Trophoblast cell (in vitro differentiated cells and primary cell): ENCODE results near the gene PRKRIP1.
"Not testable (repeated sequence)": the region's sequence is repeated elsewhere in the genome, so short reads cannot be mapped to it uniquely, and the experiment has no call there.

ENCODE experiments used
- DNase-seq, 2 donors: peaks; one replicate each; pipeline ENCODE4 v3.0.0-alpha.2; 2016
- H2AFZ ChIP-seq: 2 replicates; pipeline ENCODE4 v1.6.1; 2013; ENCODE audit warnings: low read length, moderate library complexity, mild to moderate bottlenecking; ENCODE audit not compliant: insufficient read depth, poor library complexity
- H2AK5ac ChIP-seq: 2 replicates; pipeline ENCODE4 v1.6.1; 2013; ENCODE audit warnings: mild to moderate bottlenecking, low read length
- H2BK120ac ChIP-seq: 2 replicates; pipeline ENCODE4 v1.6.1; 2013; ENCODE audit warnings: low read length, mild to moderate bottlenecking, moderate library complexity; ENCODE audit not compliant: insufficient read depth, poor library complexity
- H2BK12ac ChIP-seq: 2 replicates; pipeline ENCODE4 v1.6.1; 2013; ENCODE audit warnings: mild to moderate bottlenecking, low read length, moderate library complexity
- H2BK5ac ChIP-seq: 2 replicates; pipeline ENCODE4 v1.6.1; 2013; ENCODE audit warnings: low read length, low read depth, moderate library complexity, mild to moderate bottlenecking; ENCODE audit not compliant: poor library complexity
- H3K14ac ChIP-seq: 2 replicates; pipeline ENCODE4 v1.6.1; 2013; ENCODE audit warnings: mild to moderate bottlenecking, low read length
- H3K18ac ChIP-seq: 2 replicates; pipeline ENCODE4 v1.6.1; 2013; ENCODE audit warnings: mild to moderate bottlenecking, low read length
- H3K23ac ChIP-seq: 2 replicates; pipeline ENCODE4 v1.6.1; 2013; ENCODE audit warnings: low read length
- H3K27ac ChIP-seq: 2 replicates; pipeline ENCODE4 v1.5.1; 2013; ENCODE audit warnings: low read depth, mild to moderate bottlenecking, inconsistent platforms, low read length, moderate library complexity
- H3K27me3 ChIP-seq: 2 replicates; pipeline ENCODE4 v1.6.1; 2013; ENCODE audit warnings: inconsistent platforms, mild to moderate bottlenecking, low read length, moderate library complexity; ENCODE audit not compliant: insufficient read depth
- H3K36me3 ChIP-seq, 2 experiments: 1 replicate in 1 of 2; 2 replicates in 1 of 2; pipeline ENCODE4 v1.6.1; 2013; ENCODE audit warnings: low read length in 2 of 2, mild to moderate bottlenecking in 2 of 2, moderate library complexity in 1 of 2; ENCODE audit not compliant: insufficient read depth in 2 of 2, control insufficient read depth in 1 of 2
- H3K4ac ChIP-seq: 2 replicates; pipeline ENCODE4 v1.6.1; 2013; ENCODE audit warnings: low read depth, mild to moderate bottlenecking, low read length, moderate library complexity
- H3K4me1 ChIP-seq, 2 experiments: 1 replicate in 1 of 2; 2 replicates in 1 of 2; pipeline ENCODE4 v1.6.1; 2013; ENCODE audit warnings: low read length in 2 of 2, mild to moderate bottlenecking in 2 of 2, moderate library complexity in 1 of 2; ENCODE audit not compliant: insufficient read depth in 2 of 2, control insufficient read depth in 1 of 2
- H3K4me2 ChIP-seq: 2 replicates; pipeline ENCODE4 v1.6.1; 2013; ENCODE audit warnings: inconsistent platforms, mild to moderate bottlenecking, low read length, moderate library complexity
- H3K4me3 ChIP-seq: 2 replicates; pipeline ENCODE4 v1.5.1; 2013; ENCODE audit warnings: mild to moderate bottlenecking, low read depth, low read length, inconsistent platforms
- H3K79me1 ChIP-seq: one replicate; pipeline ENCODE4 v1.6.1; 2013; ENCODE audit warnings: low read length
- H3K79me2 ChIP-seq: 2 replicates; pipeline ENCODE4 v1.6.1; 2013; ENCODE audit warnings: low read length, mild to moderate bottlenecking; ENCODE audit not compliant: control insufficient read depth, insufficient read depth, poor library complexity
- H3K9ac ChIP-seq: 2 replicates; pipeline ENCODE4 v1.6.1; 2013; ENCODE audit warnings: mild to moderate bottlenecking, low read length
- H3K9me3 ChIP-seq: 2 replicates; pipeline ENCODE4 v1.6.1; 2013; ENCODE audit warnings: low read depth, mild to moderate bottlenecking, control low read depth, inconsistent platforms, low read length; ENCODE audit not compliant: insufficient read depth
- H4K12ac ChIP-seq: 2 replicates; pipeline ENCODE4 v1.6.1; 2013; ENCODE audit warnings: low read depth, mild to moderate bottlenecking, low read length, moderate library complexity
- H4K8ac ChIP-seq: 2 replicates; pipeline ENCODE4 v1.6.1; 2013; ENCODE audit warnings: low read depth, mild to moderate bottlenecking, low read length, moderate library complexity
- H4K91ac ChIP-seq: one replicate; pipeline ENCODE4 v1.6.1; 2013; ENCODE audit warnings: low read depth, mild to moderate bottlenecking, low read length, moderate library complexity
- WGBS: extraction: QIAGEN DNeasy Blood & Tissue Kit; methylation state at CpG from one replicate; pipeline ENCODE4 v1.1.7; 2013; ENCODE audit warnings: missing lambda C conversion rate; ENCODE audit not compliant: insufficient read length, insufficient coverage; ENCODE audit errors: extremely low coverage; 5-methylcytosine and 5-hydroxymethylcytosine counted together

The PRKRIP1 gene

GRCh38 chr7:102376964-102377466 is 19.1 kb upstream of the PRKRIP1 start:
- no peak for DNase-seq
- no CpG with 5 or more reads among the region's 6 CpGs for WGBS

DNA sequence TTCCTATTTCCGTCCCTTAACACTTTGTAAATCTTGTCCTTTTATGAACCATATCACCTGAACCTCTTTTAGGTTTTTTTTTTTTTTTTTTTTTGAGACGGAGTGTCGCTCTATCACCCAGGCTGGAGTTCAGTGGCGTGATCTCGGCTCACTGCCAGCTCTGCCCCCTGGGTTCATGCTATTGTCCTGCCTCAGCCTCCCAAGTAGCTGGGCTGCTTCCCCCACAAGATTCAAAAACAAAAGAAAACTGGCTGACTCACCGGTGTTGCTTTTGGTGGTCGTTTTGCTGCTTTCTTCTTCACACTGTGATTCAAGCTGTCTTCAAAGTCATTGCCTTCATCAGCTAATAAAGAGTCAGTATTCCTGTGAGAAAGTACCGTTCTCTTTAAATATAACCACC is 15.3 kb upstream of the PRKRIP1 start:
- H3K4ac ChIP-seq, H2BK120ac ChIP-seq, H3K79me1 ChIP-seq, H3K18ac ChIP-seq, H3K9ac ChIP-seq, H3K79me2 ChIP-seq, H3K27ac ChIP-seq, H2BK5ac ChIP-seq, H3K23ac ChIP-seq, H2BK12ac ChIP-seq, H3K27me3 ChIP-seq, H3K4me1 ChIP-seq, H4K91ac ChIP-seq, H3K9me3 ChIP-seq, H4K12ac ChIP-seq, H2AFZ ChIP-seq, DNase-seq, H3K4me3 ChIP-seq, H3K14ac ChIP-seq, H3K4me2 ChIP-seq, H2AK5ac ChIP-seq, H4K8ac ChIP-seq: not testable (repeated sequence)
- no CpG with 5 or more reads among the region's 8 CpGs for WGBS
- peaks cover 25 to 26% of the 10 kb centered on the region in 2 experiments for H3K36me3 ChIP-seq

More at GRCh38 chr7:102376964-102377466, 19.1 kb upstream of the PRKRIP1 start:
- Histone ChIP-seq H2BK12ac (no peak overlapping the region), H2AFZ (no peak overlapping the region), H4K8ac (no peak overlapping the region), H3K14ac (no peak overlapping the region), H3K4me1 (no peaks in the 10 kb centered on the region), H3K79me2 (no peaks in the 10 kb centered on the region), H2BK5ac (no peak overlapping the region), H3K23ac (no peak overlapping the region), H3K4ac (no peak overlapping the region), H3K4me2 (no peak overlapping the region), H3K27me3 (no peaks in the 10 kb centered on the region), H3K18ac (no peak overlapping the region), H3K36me3 (peaks cover 21 to 23% of the 10 kb centered on the region in 2 experiments), H3K9ac (no peak overlapping the region), H3K4me3 (no peak overlapping the region), H3K9me3 (no peaks in the 10 kb centered on the region), H2AK5ac (no peak overlapping the region), H4K12ac (no peak overlapping the region), H3K79me1 (no peaks in the 10 kb centered on the region), H4K91ac (no peak overlapping the region), H3K27ac (no peak overlapping the region), H2BK120ac (no peak overlapping the region)

- not testable (repeated sequence) for H3K9ac ChIP-seq, H3K27me3 ChIP-seq, H2AFZ ChIP-seq, DNase-seq, H3K79me1 ChIP-seq, H3K4me1 ChIP-seq, H3K4me2 ChIP-seq, H3K9me3 ChIP-seq, H3K23ac ChIP-seq, H4K91ac ChIP-seq, H2BK5ac ChIP-seq, H2BK12ac ChIP-seq, H4K8ac ChIP-seq, H3K4me3 ChIP-seq, H3K27ac ChIP-seq, H3K18ac ChIP-seq, H4K12ac ChIP-seq, H2BK120ac ChIP-seq, H2AK5ac ChIP-seq, H3K14ac ChIP-seq, H3K79me2 ChIP-seq, H3K4ac ChIP-seq
- no CpG with 5 or more reads among the region's 7 CpGs for WGBS
- H3K36me3 ChIP-seq, result peaks cover 29 to 30% of the 10 kb centered on the region in 2 experiments
Measured at GRCh38 chr7:102381696-102382425, 14.3 kb upstream of the PRKRIP1 start.

- no peak overlapping the region for H3K4me3 ChIP-seq
- no peaks in the 10 kb centered on the region for H3K79me1 ChIP-seq
- H2AFZ ChIP-seq, result no peak overlapping the region
- no peak overlapping the region for H2BK12ac ChIP-seq
- H3K18ac ChIP-seq, result no peak overlapping the region
- no peaks in the 10 kb centered on the region for H3K4me1 ChIP-seq
- no peak overlapping the region for H3K27ac ChIP-seq
- H3K14ac ChIP-seq, result no peak overlapping the region
- no peaks in the 10 kb centered on the region for H3K79me2 ChIP-seq
- WGBS, result no CpG with 5 or more reads among the region's 6 CpGs
- no peaks in the 10 kb centered on the region for H3K27me3 ChIP-seq
- peaks cover 14 to 17% of the 10 kb centered on the region in 2 experiments for H3K36me3 ChIP-seq
- H4K12ac ChIP-seq, result no peak overlapping the region
- no peak overlapping the region for H4K8ac ChIP-seq
- no peak for DNase-seq
- no peak overlapping the region for H2BK5ac ChIP-seq
- H3K4me2 ChIP-seq, result no peak overlapping the region
- H2BK120ac ChIP-seq, result no peak overlapping the region
- H3K4ac ChIP-seq, result no peak overlapping the region
- no peaks in the 10 kb centered on the region for H3K9me3 ChIP-seq
- no peak overlapping the region for H3K23ac ChIP-seq
- H2AK5ac ChIP-seq, result no peak overlapping the region
- no peak overlapping the region for H3K9ac ChIP-seq
- no peak overlapping the region for H4K91ac ChIP-seq
Measured at GRCh38 chr7:102387064-102387463, 9.1 kb upstream of the PRKRIP1 start.
